ENCODE measurements around the gene SLC12A1.
"Not testable (repeated sequence)": the region's sequence is repeated elsewhere in the genome, so short reads cannot be mapped to it uniquely, and the experiment has no call there.

SLC12A1 gene

DNA sequence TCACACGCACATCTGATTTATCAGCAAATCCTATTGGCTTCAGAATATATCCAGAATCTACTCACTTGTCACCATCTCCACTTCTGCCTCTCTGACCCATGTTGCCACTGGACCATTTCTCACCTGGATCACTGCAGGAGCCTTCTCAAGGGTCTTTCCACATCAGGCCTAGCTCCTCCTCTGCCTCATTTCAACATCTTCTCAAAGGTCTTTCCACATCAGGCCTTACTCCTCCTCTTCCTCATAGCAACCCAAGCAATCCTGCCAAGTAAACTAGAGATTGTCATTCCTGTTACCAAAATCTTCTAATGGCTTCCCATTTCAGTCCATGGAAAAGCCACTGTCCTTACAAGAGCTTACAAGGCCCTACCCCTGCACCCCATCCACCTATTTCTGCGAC is 107.1 kb downstream of the SLC12A1 start:
- no peak for DNase-seq

DNA sequence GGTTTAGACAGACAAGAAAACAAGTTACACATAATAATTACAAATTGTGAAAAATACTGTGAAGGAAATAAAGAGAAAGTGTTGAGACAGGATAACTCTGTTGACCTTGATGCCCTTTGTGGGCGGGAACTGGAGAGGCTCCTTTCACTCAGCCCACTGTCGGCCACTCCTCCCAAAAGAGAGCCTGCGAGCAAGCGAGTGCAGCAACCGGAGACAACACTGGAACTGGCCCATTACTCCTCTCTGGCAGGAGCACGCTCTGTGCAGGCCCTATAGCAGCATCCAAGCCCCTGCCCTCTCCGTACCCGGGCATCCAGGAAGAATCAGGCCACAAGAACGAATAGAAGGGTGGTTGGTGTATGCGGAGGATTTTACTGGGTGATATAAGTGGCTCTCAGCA is 108.9 kb downstream of the SLC12A1 start:
- DNase-seq: no peak

DNA sequence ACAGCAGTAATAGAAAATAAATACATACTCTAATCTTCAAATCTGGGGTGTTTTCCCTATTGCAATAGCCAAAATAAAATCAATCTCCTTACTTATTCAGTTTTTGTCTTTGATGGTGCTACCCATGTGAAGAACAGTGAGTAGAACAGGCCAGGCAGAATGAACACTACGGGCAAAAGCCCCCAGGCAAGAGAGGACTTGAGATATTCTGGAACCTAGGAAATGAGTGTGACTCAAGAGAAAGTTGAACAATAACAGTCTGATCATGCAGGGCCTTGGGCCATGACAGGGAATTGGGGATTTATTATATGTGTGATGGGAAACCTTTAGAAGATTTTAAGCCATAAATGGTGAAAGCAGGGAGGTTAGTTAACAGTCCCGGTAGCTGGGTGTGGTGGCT is 111.1 kb downstream of the SLC12A1 start:
- DNase-seq: no peak

DNA sequence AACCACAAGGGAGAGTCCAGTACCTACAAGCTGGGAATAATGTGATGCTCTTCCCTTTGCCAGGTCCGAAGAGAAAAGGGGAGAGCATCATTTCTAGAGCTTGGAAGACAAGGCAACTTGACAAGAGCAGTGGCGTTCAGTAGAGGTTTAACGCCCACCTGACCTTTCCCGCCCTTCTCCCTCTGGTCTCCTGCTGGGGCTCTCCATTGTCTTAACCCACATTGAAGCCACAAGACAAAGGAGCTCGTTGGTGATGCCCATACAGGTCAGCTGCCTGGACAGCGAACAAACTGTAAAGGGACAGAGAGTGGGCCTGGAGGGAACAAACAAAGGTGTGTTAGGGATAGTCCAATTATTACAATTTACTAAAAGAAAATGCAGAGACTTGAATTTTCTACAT is 112.0 kb downstream of the SLC12A1 start:
- no peak for DNase-seq

GRCh38 chr15:48323294-48323693 is 117.2 kb downstream of the SLC12A1 start:
- DNase-seq: no peak

- no peak for DNase-seq
Observed at GRCh38 chr15:48324949-48325348, 118.8 kb downstream of the SLC12A1 start.

- DNase-seq: no peak
Observed at GRCh38 chr15:48325400-48325799, 119.3 kb downstream of the SLC12A1 start.

DNA sequence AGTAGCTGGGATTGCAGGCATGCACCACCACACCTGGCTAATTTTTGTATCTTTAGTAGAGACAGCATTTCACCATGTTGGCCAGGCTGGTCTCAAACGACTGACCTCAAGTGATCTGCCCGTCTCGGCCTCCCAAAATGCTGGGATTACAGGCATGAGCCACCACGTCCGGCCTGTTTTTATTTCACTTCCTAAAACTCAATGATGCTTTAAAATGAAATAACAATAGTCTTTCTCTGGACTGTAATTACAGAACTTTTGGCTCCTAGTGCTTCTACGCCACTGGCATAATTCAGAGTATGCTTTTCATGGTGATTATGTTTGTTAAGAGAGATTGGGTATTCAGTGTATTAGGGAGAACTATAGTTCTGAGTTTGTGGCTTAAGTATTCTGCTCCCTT is 120.1 kb downstream of the SLC12A1 start:
- not testable (repeated sequence) for DNase-seq

DNA sequence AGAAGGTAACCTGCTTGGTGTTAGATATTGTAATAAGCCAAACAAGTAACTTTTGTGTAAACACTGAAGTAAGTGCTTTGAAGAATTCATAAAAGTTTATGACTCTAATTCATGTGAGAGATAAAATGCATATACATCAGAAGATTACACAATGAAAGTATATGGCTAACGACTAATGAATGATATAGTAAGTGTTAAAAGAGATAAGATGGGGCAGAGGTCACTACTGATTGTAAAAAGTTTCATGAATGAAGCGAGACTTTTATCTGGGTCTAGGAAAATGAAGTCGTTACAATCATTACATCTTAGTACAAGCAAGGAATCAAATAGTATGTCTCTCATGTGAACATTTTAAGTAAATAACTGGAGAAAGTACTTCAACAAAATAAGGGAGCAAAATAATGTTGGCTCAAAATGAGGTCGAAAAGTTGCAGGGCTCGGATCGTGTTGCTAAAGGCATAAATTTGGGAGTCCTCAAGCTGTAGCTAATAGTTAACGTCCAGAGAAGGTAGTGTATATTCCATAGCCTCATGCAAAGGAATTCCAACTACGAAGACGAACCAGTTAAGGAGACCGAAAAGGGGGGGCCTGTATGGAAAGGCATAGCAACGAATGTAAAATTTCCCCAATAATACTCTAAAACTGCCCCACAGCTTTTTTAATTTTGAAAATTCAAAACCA is 124.1 kb downstream of the SLC12A1 start:
- DNase-seq: peak; percentile 11

DNA sequence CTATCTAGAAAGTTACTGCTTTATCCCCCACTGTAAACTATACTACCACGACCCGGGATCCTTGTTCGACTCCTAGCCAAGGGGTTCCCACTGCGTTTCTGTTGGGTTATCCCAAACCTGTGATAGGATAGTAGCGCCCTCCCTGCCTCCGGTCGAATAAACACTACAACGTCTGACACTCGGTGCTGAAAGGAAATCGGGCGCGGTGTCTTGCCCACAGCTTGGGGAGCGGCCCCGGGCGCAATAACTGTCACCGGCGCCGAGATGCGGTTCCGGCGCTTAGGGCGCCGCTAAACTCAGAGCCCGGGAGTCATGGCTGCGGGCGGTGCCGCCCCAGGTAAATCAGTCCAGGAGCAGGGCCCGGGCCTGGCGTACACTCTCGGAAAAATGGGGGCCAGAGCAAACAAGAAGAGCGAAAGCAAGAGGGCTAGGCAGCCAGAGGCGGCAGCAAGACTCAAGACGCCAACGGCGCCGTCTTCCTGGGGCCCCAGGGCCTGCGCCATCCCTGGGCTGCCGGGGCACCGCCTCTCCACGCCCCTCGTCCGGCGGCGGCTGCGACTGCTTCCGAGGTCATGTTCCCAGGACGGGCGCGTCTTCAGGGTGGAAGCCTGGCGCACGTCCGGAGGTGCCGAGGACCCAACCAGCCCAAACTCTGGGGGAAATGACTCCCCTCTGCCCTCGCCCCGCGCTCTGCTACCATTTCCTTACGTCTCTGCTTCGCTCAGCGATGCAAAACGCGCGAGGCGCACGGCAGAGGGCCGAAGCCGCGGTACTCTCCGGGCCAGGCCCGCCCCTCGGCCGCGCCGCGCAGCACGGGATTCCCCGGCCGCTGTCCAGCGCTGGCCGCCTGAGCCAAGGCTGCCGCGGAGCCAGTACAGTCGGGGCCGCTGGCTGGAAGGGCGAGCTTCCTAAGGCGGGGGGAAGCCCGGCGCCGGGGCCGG is 125.0 kb downstream of the SLC12A1 start, which contains the start of gene DUT:
TSS of gene DUT (plus strand) at position 575 of the 941 bp plus-strand sequence. CDS start at position 662, 87 bp downstream.
- peak; percentile 85 for DNase-seq

- peak; percentile 73 for DNase-seq
Observed at GRCh38 chr15:48331796-48332641, 125.9 kb downstream of the SLC12A1 start.

DNA sequence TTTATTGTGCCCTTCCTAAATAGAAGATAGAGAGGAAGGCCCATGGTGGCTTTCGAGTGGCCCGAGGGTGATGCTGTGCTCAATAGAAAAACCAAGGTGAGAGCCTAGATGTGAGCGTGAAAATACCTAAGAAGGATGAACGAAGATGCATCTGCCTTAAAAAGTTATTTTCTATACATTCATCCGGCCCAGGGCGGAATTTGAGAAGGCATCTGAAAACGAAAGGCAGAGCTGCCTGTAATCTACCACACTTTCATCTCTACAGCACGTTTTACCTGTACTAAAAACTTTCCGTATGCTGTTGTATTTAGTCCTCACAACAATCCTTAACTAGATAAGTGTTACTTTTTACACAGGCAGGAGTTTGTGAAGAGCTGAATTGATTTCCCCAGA is 126.5 kb downstream of the SLC12A1 start:
- no peak for DNase-seq

GRCh38 chr15:48333540-48333939 is 127.4 kb downstream of the SLC12A1 start:
- no peak for DNase-seq

DNA sequence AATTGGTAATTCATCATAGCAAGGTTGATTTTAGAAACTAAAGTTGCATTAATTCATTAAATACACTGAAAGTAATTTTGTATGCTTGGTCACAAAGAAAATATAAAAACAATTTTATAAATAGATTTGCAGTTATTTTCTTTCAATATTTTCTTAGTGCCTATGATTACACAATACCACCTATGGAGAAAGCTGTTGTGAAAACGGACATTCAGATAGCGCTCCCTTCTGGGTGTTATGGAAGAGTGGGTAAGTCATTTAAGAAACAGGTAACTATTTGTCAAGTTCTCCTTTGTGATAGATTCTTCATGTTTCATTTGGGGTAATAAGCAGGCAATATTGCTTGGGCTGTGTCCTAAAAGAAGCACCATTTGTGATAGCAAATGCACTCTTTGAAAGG is 128.2 kb downstream of the SLC12A1 start:
- no peak for DNase-seq

- DNase-seq: peak; percentile 26
Observed at GRCh38 chr15:48336940-48337339, 130.8 kb downstream of the SLC12A1 start.

GRCh38 chr15:48337607-48338006 is 131.5 kb downstream of the SLC12A1 start:
- DNase-seq: no peak

DNA sequence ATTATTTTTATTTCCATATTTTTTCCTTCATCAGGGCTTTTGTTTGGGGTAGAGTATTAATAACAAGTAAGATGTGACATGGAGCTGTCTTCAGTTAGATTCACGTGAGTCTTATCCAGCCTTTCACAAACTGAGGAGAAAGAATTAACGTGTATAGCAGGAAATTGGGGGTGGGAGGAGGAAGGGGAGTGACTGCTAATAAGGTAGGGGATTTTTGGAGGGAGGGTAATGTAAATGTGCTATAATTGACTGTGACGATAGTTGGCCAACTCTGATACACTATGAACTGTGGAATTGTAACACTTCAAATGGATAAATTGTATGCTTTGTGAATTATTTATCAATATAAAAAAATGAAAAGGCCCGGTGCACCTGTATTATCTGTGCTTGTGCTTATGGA is 134.0 kb downstream of the SLC12A1 start:
- no peak for DNase-seq

GRCh38 chr15:48343865-48344264 is 137.8 kb downstream of the SLC12A1 start:
- DNase-seq: no peak

DNA sequence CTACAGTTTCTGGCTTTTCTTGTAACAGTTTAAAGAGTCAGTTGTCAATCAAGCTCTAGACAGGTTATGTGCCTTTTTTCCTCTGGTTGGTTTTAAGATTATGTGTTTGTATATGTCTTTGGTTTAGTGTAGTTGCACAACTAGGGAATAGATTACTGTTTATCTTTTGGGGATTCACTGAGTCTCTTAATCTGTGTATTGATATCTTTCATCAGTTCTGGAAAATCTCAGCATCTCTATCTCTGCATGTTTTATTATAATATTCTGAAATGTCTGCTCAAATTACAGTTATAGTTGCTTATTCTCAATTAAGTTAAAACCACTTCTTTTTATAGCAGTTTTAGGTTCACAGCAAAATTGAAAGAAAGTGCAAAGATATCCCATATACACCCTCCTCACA is 139.4 kb downstream of the SLC12A1 start:
- DNase-seq: no peak

DNA sequence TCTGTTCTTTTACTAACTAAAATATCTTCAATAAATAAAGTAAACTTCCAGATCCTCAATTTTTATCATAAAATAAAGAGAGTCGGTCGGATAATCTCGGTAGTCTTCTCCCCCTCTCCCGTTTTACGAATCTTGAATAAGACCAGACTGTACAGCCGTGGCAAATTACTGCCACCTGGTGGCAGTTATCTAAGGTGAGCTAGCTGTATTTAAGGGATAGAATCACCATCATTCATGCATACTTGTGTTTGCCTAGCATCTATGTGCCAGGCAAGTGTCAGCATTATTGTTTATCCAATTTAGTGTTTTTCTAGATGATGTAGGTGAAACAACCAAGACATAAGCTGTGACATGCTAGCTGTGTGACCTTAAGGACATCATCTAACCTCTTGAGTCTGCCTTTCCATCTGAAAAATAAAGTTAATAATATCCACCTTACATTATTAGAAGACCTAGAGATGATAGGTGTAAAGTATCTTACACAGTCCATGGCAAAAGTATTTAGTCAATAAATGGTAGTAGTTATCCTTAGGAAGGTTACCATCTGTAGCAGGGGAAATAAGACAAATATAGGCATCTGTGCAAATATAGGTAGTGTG is 146.5 kb downstream of the SLC12A1 start:
- DNase-seq: peak; percentile 68

All from fibroblast of skin of scalp (primary cell).